ENCODE results near the gene ULK3. TPM values are rescaled to one million over a fixed set of nuclear protein-coding genes. Genes with fewer than 3 reads are reported as not detected.

ULK3 gene
- total RNA-seq, 6 experiments from 2014 or later, result 12.5 to 18.9 (median 16.1) TPM

DNA sequence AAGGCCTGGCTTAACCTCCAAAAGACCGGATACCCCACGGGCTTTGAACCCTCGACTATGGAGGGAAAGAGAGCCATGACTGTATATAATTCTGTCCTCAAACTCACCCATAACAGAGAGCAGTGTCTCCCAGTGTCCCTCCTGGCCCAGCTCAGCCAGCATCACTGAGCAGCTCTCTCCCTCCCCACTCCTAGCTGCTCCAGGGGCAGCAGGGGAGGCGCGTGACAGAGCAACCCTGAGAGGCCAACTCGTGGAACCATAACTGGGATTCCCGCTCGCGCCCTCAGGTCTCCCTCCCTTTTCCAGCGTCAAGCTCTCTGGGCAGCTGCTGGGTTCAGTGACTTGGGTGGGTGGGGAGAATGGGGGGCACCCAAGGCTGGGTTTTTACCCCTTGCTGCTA, 17.1 kb downstream of the ULK3 start:
- Mint-ChIP-seq H3K27ac (no peak overlapping the region), H3K9me3 (no peaks in the 10 kb centered on the region), H3K36me3 (ENCODE audit: low read depth) (no peaks in the 10 kb centered on the region), H3K4me1 (ENCODE audit: low read depth) (peaks cover 10% of the 10 kb centered on the region), H3K4me3 (no peak overlapping the region), H3K27me3 (ENCODE audit: insufficient read depth) (peaks cover 35% of the 10 kb centered on the region)
- no peak for DNase-seq
- TF ChIP-seq, protein P1, sequence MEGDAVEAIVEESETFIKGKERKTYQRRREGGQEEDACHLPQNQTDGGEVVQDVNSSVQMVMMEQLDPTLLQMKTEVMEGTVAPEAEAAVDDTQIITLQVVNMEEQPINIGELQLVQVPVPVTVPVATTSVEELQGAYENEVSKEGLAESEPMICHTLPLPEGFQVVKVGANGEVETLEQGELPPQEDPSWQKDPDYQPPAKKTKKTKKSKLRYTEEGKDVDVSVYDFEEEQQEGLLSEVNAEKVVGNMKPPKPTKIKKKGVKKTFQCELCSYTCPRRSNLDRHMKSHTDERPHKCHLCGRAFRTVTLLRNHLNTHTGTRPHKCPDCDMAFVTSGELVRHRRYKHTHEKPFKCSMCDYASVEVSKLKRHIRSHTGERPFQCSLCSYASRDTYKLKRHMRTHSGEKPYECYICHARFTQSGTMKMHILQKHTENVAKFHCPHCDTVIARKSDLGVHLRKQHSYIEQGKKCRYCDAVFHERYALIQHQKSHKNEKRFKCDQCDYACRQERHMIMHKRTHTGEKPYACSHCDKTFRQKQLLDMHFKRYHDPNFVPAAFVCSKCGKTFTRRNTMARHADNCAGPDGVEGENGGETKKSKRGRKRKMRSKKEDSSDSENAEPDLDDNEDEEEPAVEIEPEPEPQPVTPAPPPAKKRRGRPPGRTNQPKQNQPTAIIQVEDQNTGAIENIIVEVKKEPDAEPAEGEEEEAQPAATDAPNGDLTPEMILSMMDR (IDR thresholded peaks at IDR 0.05), result no peak

DNA sequence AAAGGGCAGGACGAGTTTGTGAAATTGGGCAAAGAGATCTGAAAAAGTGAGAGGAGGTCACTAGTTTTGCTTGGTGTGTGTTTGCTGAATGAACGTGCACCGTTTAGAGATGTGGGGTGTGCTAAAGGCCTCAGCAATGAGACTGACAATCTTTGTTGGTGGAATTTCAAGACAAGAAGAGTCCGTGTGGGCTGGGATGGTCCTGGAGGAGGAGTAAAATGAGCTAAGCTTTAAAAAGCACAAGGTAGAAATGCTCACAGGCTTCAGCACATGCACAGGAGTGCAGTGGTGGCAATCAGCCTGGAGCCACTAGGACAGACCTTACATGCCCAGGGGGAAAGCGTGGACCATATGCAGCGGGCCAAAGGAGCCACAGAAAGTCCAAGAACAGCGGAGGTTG, 18.0 kb downstream of the ULK3 start:
- Mint-ChIP-seq H3K27me3 (ENCODE audit: insufficient read depth) (peaks cover 34% of the 10 kb centered on the region), H3K9me3 (no peaks in the 10 kb centered on the region), H3K4me1 (ENCODE audit: low read depth) (peaks cover 10% of the 10 kb centered on the region), H3K36me3 (ENCODE audit: low read depth) (no peaks in the 10 kb centered on the region), H3K27ac (no peak overlapping the region), H3K4me3 (no peak overlapping the region)
- TF ChIP-seq, protein P1 (IDR thresholded peaks at IDR 0.05), result no peak
- no peak for DNase-seq

DNA sequence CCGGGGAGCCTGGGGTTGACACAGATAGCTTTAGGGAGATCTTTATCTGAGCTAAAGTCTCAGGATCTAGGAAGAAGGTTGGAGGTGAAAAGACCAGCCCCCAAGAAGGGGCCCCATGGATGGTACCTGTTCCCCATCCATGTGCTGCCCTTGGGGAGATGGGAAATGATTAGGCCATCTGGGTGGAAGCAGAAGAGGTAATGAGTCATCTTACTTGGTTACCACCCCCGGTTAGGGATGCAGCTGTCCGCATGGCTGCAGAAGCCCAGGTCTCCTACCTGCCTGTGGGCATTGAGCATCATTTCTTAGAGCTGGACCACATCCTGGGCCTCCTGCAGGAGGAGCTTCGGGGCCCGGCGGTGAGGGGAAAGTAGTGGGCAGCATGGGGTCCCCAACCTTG, 19.6 kb downstream of the ULK3 start:
- no peak overlapping the region for H3K27ac Mint-ChIP-seq
- peaks cover 8% of the 10 kb centered on the region for H3K4me1 Mint-ChIP-seq (ENCODE audit: low read depth)
- no peaks in the 10 kb centered on the region for H3K36me3 Mint-ChIP-seq (ENCODE audit: low read depth)
- H3K9me3 Mint-ChIP-seq, result no peaks in the 10 kb centered on the region
- H3K4me3 Mint-ChIP-seq, result no peak overlapping the region
- DNase-seq, result no peak
- H3K27me3 Mint-ChIP-seq (ENCODE audit: insufficient read depth), result peaks cover 33% of the 10 kb centered on the region
- TF ChIP-seq, protein P1 (IDR thresholded peaks at IDR 0.05), result no peak

GRCh38 chr15:74822233-74822632, 20.7 kb downstream of the ULK3 start:
- TF ChIP-seq, protein P1 (IDR thresholded peaks at IDR 0.05), result no peak
- no peak for DNase-seq
- H3K27ac Mint-ChIP-seq, result no peak overlapping the region
- H3K36me3 Mint-ChIP-seq (ENCODE audit: low read depth), result no peaks in the 10 kb centered on the region
- no peak overlapping the region for H3K4me3 Mint-ChIP-seq
- H3K4me1 Mint-ChIP-seq (ENCODE audit: low read depth), result peaks cover 19% of the 10 kb centered on the region
- peaks cover 25% of the 10 kb centered on the region for H3K27me3 Mint-ChIP-seq (ENCODE audit: insufficient read depth)
- no peaks in the 10 kb centered on the region for H3K9me3 Mint-ChIP-seq

- TF ChIP-seq, protein P1 (IDR thresholded peaks at IDR 0.05), result no peak
Observed at GRCh38 chr15:74821790-74822158, 21.2 kb downstream of the ULK3 start.

More at GRCh38 chr15:74821790-74822158, 21.2 kb downstream of the ULK3 start:
- Mint-ChIP-seq H3K4me1 (ENCODE audit: low read depth) (peaks cover 24% of the 10 kb centered on the region), H3K9me3 (no peaks in the 10 kb centered on the region), H3K4me3 (no peak overlapping the region), H3K36me3 (ENCODE audit: low read depth) (no peaks in the 10 kb centered on the region), H3K27me3 (ENCODE audit: insufficient read depth) (peaks cover 26% of the 10 kb centered on the region), H3K27ac (no peak overlapping the region)
- no peak for DNase-seq

Measured in HFFc6 (cell line).